NCI-H1092 (cell line): ENCODE results near the gene C19orf73.
"Not testable (repeated sequence)": the region's sequence is repeated elsewhere in the genome, so short reads cannot be mapped to it uniquely, and the experiment has no call there.

Source experiments
- DNase-seq: peaks from one replicate; lab custom pipeline; 2025; lab: John Stamatoyannopoulos, UW

C19orf73 gene

GRCh38 chr19:49148784-49149651 is 30.1 kb upstream of the C19orf73 start:
- peak; percentile 78 for DNase-seq

- no peak for DNase-seq
Observed at GRCh38 chr19:49148044-49148682, 29.2 kb upstream of the C19orf73 start.

GRCh38 chr19:49146408-49146770 is 27.4 kb upstream of the C19orf73 start:
- DNase-seq: not testable (repeated sequence)

- no peak for DNase-seq
Observed at GRCh38 chr19:49145573-49146407, 26.8 kb upstream of the C19orf73 start.

GRCh38 chr19:49142866-49143335 is 24.0 kb upstream of the C19orf73 start:
- peak; percentile 80 for DNase-seq

GRCh38 chr19:49141352-49141751 is 22.4 kb upstream of the C19orf73 start:
- DNase-seq: no peak

- DNase-seq: no peak
Observed at GRCh38 chr19:49140951-49141350, 22.0 kb upstream of the C19orf73 start.

GRCh38 chr19:49136771-49137171 is 17.8 kb upstream of the C19orf73 start:
- DNase-seq: no peak

GRCh38 chr19:49135686-49136085 is 16.7 kb upstream of the C19orf73 start:
- DNase-seq: no peak

GRCh38 chr19:49133621-49134454 is 14.9 kb upstream of the C19orf73 start:
- no peak for DNase-seq

GRCh38 chr19:49132974-49133609 is 14.1 kb upstream of the C19orf73 start:
- DNase-seq: no peak

GRCh38 chr19:49130325-49130724 is 11.4 kb upstream of the C19orf73 start:
- no peak for DNase-seq

GRCh38 chr19:49129238-49129583 is 10.3 kb upstream of the C19orf73 start:
- no peak for DNase-seq

GRCh38 chr19:49128545-49129237 is 9.7 kb upstream of the C19orf73 start:
- no peak for DNase-seq

GRCh38 chr19:49127674-49128544 is 9.0 kb upstream of the C19orf73 start:
- peak; percentile 83 for DNase-seq

- not testable (repeated sequence) for DNase-seq
Observed at GRCh38 chr19:49127225-49127624, 8.3 kb upstream of the C19orf73 start.

GRCh38 chr19:49126575-49126974 is 7.6 kb upstream of the C19orf73 start:
- DNase-seq: no peak

- no peak for DNase-seq
Observed at GRCh38 chr19:49125025-49125731, 6.2 kb upstream of the C19orf73 start.

GRCh38 chr19:49123285-49123684 is 4.3 kb upstream of the C19orf73 start:
- not testable (repeated sequence) for DNase-seq
